ENCODE results near the gene EXTL1.

The EXTL1 gene

GRCh38 chr1:26032656-26033357, 11.2 kb downstream of the EXTL1 start:
- no peaks in the 10 kb centered on the region for H3K9me3 Mint-ChIP-seq
- no peak overlapping the region for H3K4me3 Mint-ChIP-seq
- no peak overlapping the region for H3K27ac Mint-ChIP-seq (ENCODE audit: low read depth)
- ATAC-seq (replicated peaks; ENCODE audit: extremely low read depth, poor library complexity, severe bottlenecking) (no peak), DNase-seq (ENCODE audit: low spot score in 2 of 2) (no peak)
- peaks cover 19% of the 10 kb centered on the region for H3K4me1 Mint-ChIP-seq
- no peaks in the 10 kb centered on the region for H3K36me3 Mint-ChIP-seq (ENCODE audit: insufficient read depth)
- H3K27me3 Mint-ChIP-seq, result peaks cover 10% of the 10 kb centered on the region

- Mint-ChIP-seq H3K4me3 (peak overlapping the region; percentile 95), H3K27me3 (peaks cover 16% of the 10 kb centered on the region), H3K27ac (ENCODE audit: low read depth) (no peak overlapping the region), H3K4me1 (peaks cover 19% of the 10 kb centered on the region), H3K9me3 (no peaks in the 10 kb centered on the region), H3K36me3 (ENCODE audit: insufficient read depth) (no peaks in the 10 kb centered on the region)
- DNase-seq (ENCODE audit: low spot score in 2 of 2) (no peak), ATAC-seq (replicated peaks; ENCODE audit: extremely low read depth, poor library complexity, severe bottlenecking) (no peak)
Observed at GRCh38 chr1:26034504-26035202, 13.1 kb downstream of the EXTL1 start.

GRCh38 chr1:26035203-26035958, 13.8 kb downstream of the EXTL1 start:
- H3K27me3 Mint-ChIP-seq, result peaks cover 16% of the 10 kb centered on the region
- no peaks in the 10 kb centered on the region for H3K36me3 Mint-ChIP-seq (ENCODE audit: insufficient read depth)
- DNase-seq (ENCODE audit: low spot score in 2 of 2), result peak; percentile 77 to 85
- no peaks in the 10 kb centered on the region for H3K9me3 Mint-ChIP-seq
- H3K4me3 Mint-ChIP-seq, result peak overlapping the region; percentile 95
- peaks cover 19% of the 10 kb centered on the region for H3K4me1 Mint-ChIP-seq
- peak; percentile 97 for ATAC-seq (replicated peaks; ENCODE audit: extremely low read depth, poor library complexity, severe bottlenecking)
- peak overlapping the region; percentile 90 for H3K27ac Mint-ChIP-seq (ENCODE audit: low read depth)

GRCh38 chr1:26035959-26036755, 14.6 kb downstream of the EXTL1 start:
- Mint-ChIP-seq H3K36me3 (ENCODE audit: insufficient read depth) (peaks cover 2% of the 10 kb centered on the region), H3K4me1 (peaks cover 19% of the 10 kb centered on the region), H3K4me3 (peak overlapping the region; percentile 95), H3K9me3 (no peaks in the 10 kb centered on the region), H3K27ac (ENCODE audit: low read depth) (peak overlapping the region; percentile 90), H3K27me3 (peaks cover 9% of the 10 kb centered on the region)
- peak; percentile 58 to 84 for DNase-seq (ENCODE audit: low spot score in 2 of 2)
- ATAC-seq (replicated peaks; ENCODE audit: extremely low read depth, poor library complexity, severe bottlenecking), result peak; percentile 76

- peaks cover 19% of the 10 kb centered on the region for H3K4me1 Mint-ChIP-seq
- no peak overlapping the region for H3K27ac Mint-ChIP-seq (ENCODE audit: low read depth)
- peaks cover 2% of the 10 kb centered on the region for H3K36me3 Mint-ChIP-seq (ENCODE audit: insufficient read depth)
- H3K9me3 Mint-ChIP-seq, result no peaks in the 10 kb centered on the region
- peaks cover 6% of the 10 kb centered on the region for H3K27me3 Mint-ChIP-seq
- DNase-seq (ENCODE audit: low spot score in 2 of 2), result no peak
- no peak overlapping the region for H3K4me3 Mint-ChIP-seq
- no peak for ATAC-seq (replicated peaks; ENCODE audit: extremely low read depth, poor library complexity, severe bottlenecking)
Observed at GRCh38 chr1:26036756-26037281, 15.2 kb downstream of the EXTL1 start.

GRCh38 chr1:26037904-26038303, 16.3 kb downstream of the EXTL1 start:
- Mint-ChIP-seq H3K36me3 (ENCODE audit: insufficient read depth) (peaks cover 2% of the 10 kb centered on the region), H3K27ac (ENCODE audit: low read depth) (no peak overlapping the region), H3K27me3 (peaks cover 15% of the 10 kb centered on the region), H3K4me1 (peaks cover 19% of the 10 kb centered on the region), H3K9me3 (no peaks in the 10 kb centered on the region), H3K4me3 (no peak overlapping the region)
- no peak for ATAC-seq (replicated peaks; ENCODE audit: extremely low read depth, poor library complexity, severe bottlenecking)
- no peak for DNase-seq (ENCODE audit: low spot score in 2 of 2)

GRCh38 chr1:26038477-26038876, 16.9 kb downstream of the EXTL1 start:
- peaks cover 21% of the 10 kb centered on the region for H3K27me3 Mint-ChIP-seq
- H3K4me3 Mint-ChIP-seq, result no peak overlapping the region
- ATAC-seq (replicated peaks; ENCODE audit: extremely low read depth, poor library complexity, severe bottlenecking) (no peak), DNase-seq (ENCODE audit: low spot score in 2 of 2) (no peak)
- H3K4me1 Mint-ChIP-seq, result peaks cover 19% of the 10 kb centered on the region
- peaks cover 2% of the 10 kb centered on the region for H3K36me3 Mint-ChIP-seq (ENCODE audit: insufficient read depth)
- no peaks in the 10 kb centered on the region for H3K9me3 Mint-ChIP-seq
- H3K27ac Mint-ChIP-seq (ENCODE audit: low read depth), result no peak overlapping the region

- no peak for DNase-seq (ENCODE audit: low spot score in 2 of 2)
- no peak for ATAC-seq (replicated peaks; ENCODE audit: extremely low read depth, poor library complexity, severe bottlenecking)
- H3K27me3 Mint-ChIP-seq, result peaks cover 25% of the 10 kb centered on the region
- no peak overlapping the region for H3K27ac Mint-ChIP-seq (ENCODE audit: low read depth)
- H3K4me3 Mint-ChIP-seq, result no peak overlapping the region
- peaks cover 2% of the 10 kb centered on the region for H3K36me3 Mint-ChIP-seq (ENCODE audit: insufficient read depth)
- H3K4me1 Mint-ChIP-seq, result peaks cover 19% of the 10 kb centered on the region
- no peaks in the 10 kb centered on the region for H3K9me3 Mint-ChIP-seq
Observed at GRCh38 chr1:26038904-26039303, 17.3 kb downstream of the EXTL1 start.

- no peaks in the 10 kb centered on the region for H3K4me1 Mint-ChIP-seq
- no peak overlapping the region for H3K4me3 Mint-ChIP-seq
- no peak overlapping the region for H3K27ac Mint-ChIP-seq (ENCODE audit: low read depth)
- no peaks in the 10 kb centered on the region for H3K9me3 Mint-ChIP-seq
- ATAC-seq (replicated peaks; ENCODE audit: extremely low read depth, poor library complexity, severe bottlenecking) (no peak), DNase-seq (ENCODE audit: low spot score in 2 of 2) (no peak)
- peaks cover 45% of the 10 kb centered on the region for H3K27me3 Mint-ChIP-seq
- peaks cover 2% of the 10 kb centered on the region for H3K36me3 Mint-ChIP-seq (ENCODE audit: insufficient read depth)
Observed at GRCh38 chr1:26041401-26041800, 19.8 kb downstream of the EXTL1 start.

GRCh38 chr1:26041978-26042377, 20.4 kb downstream of the EXTL1 start:
- Mint-ChIP-seq H3K27ac (ENCODE audit: low read depth) (no peak overlapping the region), H3K27me3 (peaks cover 51% of the 10 kb centered on the region), H3K36me3 (ENCODE audit: insufficient read depth) (peaks cover 2% of the 10 kb centered on the region), H3K4me3 (no peak overlapping the region), H3K9me3 (no peaks in the 10 kb centered on the region), H3K4me1 (no peaks in the 10 kb centered on the region)
- ATAC-seq (replicated peaks; ENCODE audit: extremely low read depth, poor library complexity, severe bottlenecking) (no peak), DNase-seq (ENCODE audit: low spot score in 2 of 2) (no peak)

- no peak overlapping the region for H3K4me3 Mint-ChIP-seq
- H3K27me3 Mint-ChIP-seq, result peaks cover 67% of the 10 kb centered on the region
- H3K9me3 Mint-ChIP-seq, result no peaks in the 10 kb centered on the region
- ATAC-seq (replicated peaks; ENCODE audit: extremely low read depth, poor library complexity, severe bottlenecking) (no peak), DNase-seq (ENCODE audit: low spot score in 2 of 2) (no peak)
- H3K36me3 Mint-ChIP-seq (ENCODE audit: insufficient read depth), result peaks cover 2% of the 10 kb centered on the region
- no peak overlapping the region for H3K27ac Mint-ChIP-seq (ENCODE audit: low read depth)
- H3K4me1 Mint-ChIP-seq, result no peaks in the 10 kb centered on the region
Observed at GRCh38 chr1:26043765-26044164, 22.2 kb downstream of the EXTL1 start.

- no peak for ATAC-seq (replicated peaks; ENCODE audit: extremely low read depth, poor library complexity, severe bottlenecking)
- Mint-ChIP-seq H3K9me3 (no peaks in the 10 kb centered on the region), H3K27me3 (peaks cover 69% of the 10 kb centered on the region), H3K36me3 (ENCODE audit: insufficient read depth) (peaks cover 2% of the 10 kb centered on the region), H3K4me3 (no peak overlapping the region), H3K4me1 (no peaks in the 10 kb centered on the region), H3K27ac (ENCODE audit: low read depth) (no peak overlapping the region)
- no peak for DNase-seq (ENCODE audit: low spot score in 2 of 2)
Observed at GRCh38 chr1:26044414-26044813, 22.8 kb downstream of the EXTL1 start.
